CD4-positive, alpha-beta T cell treated with Interleukin-1 beta for 1 hour (primary cell): ENCODE results near the gene GSTM2.
A peak's percentile ranks its signal among the peaks of the same experiment; 100 is the strongest.

Experiments
- DNase-seq, 2 donors: peaks; one replicate each; pipeline ENCODE4 v3.0.0-alpha.2; 2020 to 2022

Gene GSTM2

GRCh38 chr1:109630081-109630897 lies 37.6 kb upstream of the GSTM2 start:
- DNase-seq: peak in 1 of 2 donors; percentile 42

DNA sequence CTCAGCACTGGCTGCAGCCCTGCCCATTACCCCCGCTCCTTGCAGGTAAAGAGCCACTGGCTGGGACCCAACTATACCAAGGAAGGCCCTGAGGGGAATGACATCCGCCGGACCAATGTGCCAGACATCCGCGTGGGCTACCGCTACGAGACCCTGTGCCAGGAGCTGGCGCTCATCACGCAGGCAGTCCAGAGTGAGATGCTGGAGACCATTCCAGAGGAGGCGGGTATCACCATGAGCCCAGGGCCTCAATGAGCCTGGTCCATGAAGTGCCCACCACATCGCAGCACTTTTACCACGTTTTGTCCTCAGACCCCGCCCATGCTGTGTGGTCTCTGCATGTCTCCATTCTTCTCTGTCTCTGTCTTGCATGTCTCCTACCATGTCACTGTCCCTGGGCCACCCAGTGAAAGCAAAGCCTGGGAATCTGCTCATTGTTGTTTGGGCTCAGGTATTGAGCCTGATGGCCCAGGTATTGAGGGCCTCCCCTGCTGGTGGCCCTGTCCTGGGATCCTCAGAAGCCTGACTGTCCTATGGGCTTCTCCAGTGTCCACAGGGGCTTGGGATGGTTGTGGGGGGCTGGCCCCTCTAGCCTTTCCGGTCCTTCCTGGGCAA lies 36.9 kb upstream of the GSTM2 start:
- DNase-seq: no peak

GRCh38 chr1:109631513-109632505 lies 36.0 kb upstream of the GSTM2 start:
- no peak for DNase-seq

GRCh38 chr1:109632671-109633346 lies 35.0 kb upstream of the GSTM2 start:
- no peak for DNase-seq

DNA sequence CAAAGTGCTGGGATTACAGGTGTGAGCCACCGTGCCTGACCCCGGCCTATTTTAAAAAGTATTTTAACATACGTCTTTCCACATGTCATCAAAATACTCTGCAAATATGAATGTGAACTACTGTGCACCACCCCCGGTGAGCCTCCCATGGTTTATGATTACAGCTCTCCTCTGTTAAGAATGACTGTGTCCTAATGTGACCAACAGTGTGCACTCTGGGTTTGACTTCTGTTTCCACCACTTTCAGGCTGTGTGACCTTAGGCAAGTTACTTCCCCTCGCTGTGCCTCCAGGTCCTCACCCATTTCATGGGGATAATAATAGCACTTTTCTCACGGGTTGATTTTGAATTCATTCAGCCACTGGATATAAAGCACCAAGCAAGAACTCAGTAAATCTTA lies 33.6 kb upstream of the GSTM2 start:
- DNase-seq: no peak

- DNase-seq: no peak
Measured at GRCh38 chr1:109634771-109635750, 32.8 kb upstream of the GSTM2 start.

DNA sequence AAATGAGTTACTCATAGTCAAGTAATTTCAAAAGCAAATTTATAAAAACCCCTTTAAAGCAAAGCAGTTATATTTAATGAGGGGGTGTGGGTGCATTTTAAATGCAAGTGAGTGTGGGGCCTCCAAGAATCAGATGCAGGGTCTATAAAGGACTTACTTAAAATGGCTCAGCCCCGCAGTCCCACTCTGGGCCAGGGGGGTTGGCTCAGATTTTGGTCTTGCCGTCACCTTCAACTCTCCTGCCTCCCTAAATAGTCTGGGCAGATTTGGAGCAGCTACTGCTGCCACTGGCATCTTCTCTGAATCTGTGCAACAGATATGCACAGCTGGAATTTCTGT lies 32.0 kb upstream of the GSTM2 start:
- DNase-seq: no peak

GRCh38 chr1:109636201-109636952 lies 31.5 kb upstream of the GSTM2 start:
- DNase-seq: no peak

DNA sequence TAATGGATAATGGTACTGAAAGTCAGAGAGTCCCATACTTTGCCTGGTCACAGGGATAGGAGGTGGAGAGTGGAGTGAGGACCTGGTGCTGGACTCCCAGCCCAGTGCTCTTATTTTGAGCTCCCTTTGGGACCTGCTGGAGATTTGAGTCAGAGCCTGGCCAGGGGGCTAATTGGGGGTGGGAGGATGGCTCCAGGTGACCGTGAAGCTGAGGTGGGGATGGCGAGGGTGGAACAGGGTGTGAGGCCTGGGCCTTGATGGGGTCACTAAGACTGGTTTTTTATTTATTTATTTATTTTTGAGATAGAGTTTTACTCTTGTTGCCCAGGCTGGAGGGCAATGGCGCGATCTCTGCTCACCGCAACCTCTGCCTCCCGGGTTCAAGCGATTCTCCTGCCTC lies 30.4 kb upstream of the GSTM2 start:
- no peak for DNase-seq

GRCh38 chr1:109639063-109639840 lies 28.6 kb upstream of the GSTM2 start:
- DNase-seq: no peak

GRCh38 chr1:109639841-109640184 lies 28.0 kb upstream of the GSTM2 start:
- no peak for DNase-seq

- peak; percentile 82 to 87 for DNase-seq
Measured at GRCh38 chr1:109640285-109640865, 27.5 kb upstream of the GSTM2 start.

- no peak for DNase-seq
Measured at GRCh38 chr1:109641078-109641740, 26.6 kb upstream of the GSTM2 start.

DNA sequence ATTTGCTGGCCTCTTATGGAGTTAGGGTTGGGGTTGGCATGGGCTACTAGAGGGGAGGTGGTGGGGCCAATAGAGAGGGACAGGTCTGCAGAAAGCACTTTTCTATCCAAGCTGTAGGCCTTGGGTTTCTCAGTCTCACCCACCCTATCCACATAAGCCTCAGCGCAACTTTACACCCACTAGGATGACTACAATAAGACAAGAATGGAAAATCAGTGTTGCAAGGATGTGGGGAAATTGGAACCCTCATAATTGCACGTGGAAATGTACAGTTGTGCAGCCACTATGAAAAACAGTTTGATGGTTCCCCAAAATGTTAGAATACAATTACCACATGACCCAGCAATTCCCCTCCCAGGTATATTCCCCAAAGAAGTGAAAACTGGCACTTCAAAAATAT lies 26.0 kb upstream of the GSTM2 start:
- DNase-seq: no peak

DNA sequence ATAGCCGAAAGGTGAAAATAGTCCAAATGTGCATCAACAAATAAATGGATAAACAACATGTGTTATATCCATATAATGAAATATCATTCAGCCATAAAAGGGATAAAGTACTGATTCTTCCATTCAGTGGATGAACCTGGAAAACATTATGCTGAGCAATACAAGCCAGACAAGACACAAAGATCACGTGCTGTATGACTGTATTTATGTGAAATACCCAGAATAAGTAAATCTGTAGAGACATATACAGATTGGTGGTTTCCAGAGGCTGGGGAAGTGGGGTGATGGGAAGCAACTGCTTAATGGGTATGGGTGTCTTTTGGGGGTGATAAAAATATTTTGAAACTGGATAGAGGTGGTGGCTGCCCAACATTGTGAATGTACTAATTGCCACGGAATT lies 25.2 kb upstream of the GSTM2 start:
- no peak for DNase-seq

DNA sequence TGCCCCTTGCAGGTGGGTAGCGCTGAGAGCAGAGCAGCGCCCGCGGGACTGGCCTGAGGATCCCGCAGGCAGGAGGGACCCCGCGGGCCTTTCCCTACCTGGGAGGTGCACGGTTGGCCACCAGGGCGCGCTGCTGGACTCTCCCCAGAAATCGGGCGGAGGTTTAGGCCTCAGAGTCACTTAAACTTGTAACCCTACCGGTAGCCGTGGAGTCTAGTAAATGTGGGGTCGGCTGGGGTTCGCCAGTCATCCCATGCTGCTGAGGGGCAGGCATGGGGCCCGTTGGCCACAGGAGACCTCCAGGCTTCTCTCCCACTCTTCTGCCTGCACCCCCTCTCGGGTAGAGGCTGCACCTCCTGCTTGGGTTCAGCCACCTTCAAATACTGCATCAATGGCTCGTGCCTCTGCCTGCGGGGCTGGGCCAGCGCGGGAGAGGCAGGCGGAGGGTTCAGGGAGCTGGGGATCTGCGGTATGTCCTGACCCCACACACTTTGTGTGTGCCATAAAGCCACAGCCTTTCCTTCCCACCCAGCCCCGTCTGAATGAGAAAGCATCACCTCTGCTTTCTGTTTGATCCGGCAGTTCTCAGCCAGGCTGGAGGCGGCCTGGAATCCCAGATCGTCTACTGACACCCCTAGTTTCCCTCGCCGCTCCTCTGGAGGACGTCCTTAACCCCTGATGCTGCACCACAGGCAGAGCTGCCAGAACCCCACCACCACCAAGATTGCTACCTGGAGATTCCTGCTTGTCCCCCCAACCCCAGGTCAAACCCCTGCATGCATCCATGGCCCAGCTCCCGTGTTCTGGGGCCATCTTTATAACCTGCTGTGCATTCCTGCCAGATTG lies 24.2 kb upstream of the GSTM2 start:
- DNase-seq: peak; percentile 82 to 84

DNA sequence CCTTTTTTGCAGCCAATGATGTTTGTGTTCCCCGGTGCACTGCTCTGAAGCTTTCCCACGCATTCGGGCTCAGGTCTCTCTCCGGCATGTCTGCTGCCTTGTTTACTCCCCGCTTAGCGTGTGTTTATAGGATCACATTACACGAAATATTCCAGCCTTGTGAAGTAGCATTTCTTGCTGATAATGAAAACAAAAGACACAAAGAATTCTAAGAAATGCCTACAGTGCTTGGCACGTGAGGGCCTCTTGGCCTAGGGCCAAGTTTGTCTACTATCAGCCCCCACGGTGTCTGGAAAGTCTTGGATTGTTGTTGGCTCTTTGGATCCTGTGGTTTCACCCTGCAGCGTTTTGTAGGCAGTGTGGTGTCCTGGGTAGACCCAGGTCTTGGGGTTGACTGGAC lies 23.2 kb upstream of the GSTM2 start:
- no peak for DNase-seq

DNA sequence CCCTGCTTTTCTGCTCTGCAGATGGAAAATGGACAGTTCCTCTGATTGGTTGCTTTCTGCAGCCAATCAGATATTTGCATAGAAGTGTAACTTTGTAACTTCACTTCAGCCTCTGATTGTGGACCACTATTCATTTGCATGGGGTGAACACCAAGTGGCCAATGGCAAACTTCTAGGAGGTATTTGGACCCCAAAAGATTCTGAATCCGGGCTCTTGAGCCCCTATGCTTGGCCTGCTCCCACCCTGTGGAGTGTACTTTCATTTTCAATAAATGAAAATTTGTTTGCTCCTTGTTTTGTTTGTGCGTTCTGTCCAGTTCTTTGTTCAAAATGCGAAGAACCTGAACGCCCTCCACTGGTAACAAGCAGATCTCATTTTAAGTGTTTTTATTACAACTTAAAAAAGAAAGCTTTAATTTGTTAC lies 18.4 kb upstream of the GSTM2 start:
- no peak for DNase-seq
